ENCODE results near the gene PXK.

- no peak for TF ChIP-seq CTCF (IDR thresholded peaks at IDR 0.05)
- TF ChIP-seq POLR2AphosphoS5 (IDR thresholded peaks at IDR 0.05): no peak
- no peak for TF ChIP-seq POLR2A (IDR thresholded peaks at IDR 0.05; ENCODE audit: low read depth)
Measured at GRCh38 chr3:58425782-58426181, 93.1 kb downstream of the PXK start.
